SU-DHL-6 (cell line): Measurements from ENCODE around the gene SARDH.

Source experiments
- H2AFZ ChIP-seq: fragments of 200-600 bp; sonication (generic); 2 replicates; pipeline ENCODE4 v1.6.1; 2014; ENCODE audit warnings: low read depth, mild to moderate bottlenecking, moderate library complexity, mixed read lengths, antibody characterized with exemption, low read length; ENCODE audit not compliant: severe bottlenecking
- H3F3A ChIP-seq: fragments of 200-600 bp; shearing (Covaris generic); 2 replicates; pipeline ENCODE4 v1.6.0; 2016; ENCODE audit warnings: antibody characterized with exemption, mild to moderate bottlenecking; ENCODE audit not compliant: insufficient read depth
- H3K27ac ChIP-seq: fragments of 200-600 bp; sonication (generic); 2 replicates; pipeline ENCODE4 v1.5.1; 2016; ENCODE audit warnings: low read depth, mild to moderate bottlenecking, low read length, moderate library complexity, mixed read lengths
- H3K27me3 ChIP-seq: fragments of 200-600 bp; sonication (generic), shearing (Covaris generic); 2 replicates; pipeline ENCODE4 v1.6.0; 2014; ENCODE audit warnings: mild to moderate bottlenecking, low read length
- H3K36me3 ChIP-seq: fragments of 200-600 bp; sonication (generic); 2 replicates; pipeline ENCODE4 v1.6.1; 2014; ENCODE audit warnings: mild to moderate bottlenecking, low read length, mixed read lengths
- H3K4me2 ChIP-seq: fragments of 300-600, 200-600 bp; shearing (Covaris generic), sonication (generic); 2 replicates; pipeline ENCODE4 v1.6.0; 2014; ENCODE audit warnings: low read length, low read depth, mild to moderate bottlenecking; ENCODE audit not compliant: poor library complexity, severe bottlenecking
- H3K4me3 ChIP-seq: fragments of 200-600 bp; sonication (generic); 2 replicates; pipeline ENCODE4 v1.5.1; 2014; ENCODE audit warnings: antibody characterized with exemption, low read length, mild to moderate bottlenecking, mixed read lengths; ENCODE audit not compliant: insufficient read depth, poor library complexity, severe bottlenecking
- H3K79me2 ChIP-seq: fragments of 200-600 bp; sonication (generic); 2 replicates; pipeline ENCODE4 v1.6.1; 2014; ENCODE audit warnings: mild to moderate bottlenecking, low read length, moderate library complexity; ENCODE audit not compliant: insufficient read depth
- H3K9ac ChIP-seq: fragments of 200-600 bp; sonication (generic); 2 replicates; pipeline ENCODE4 v1.7.0; 2014; ENCODE audit warnings: mild to moderate bottlenecking, low read length
- H3K9me2 ChIP-seq: fragments of 200-600 bp; sonication (generic); replicated peaks from 2 replicates; pipeline ENCODE4 v1.6.1; 2014; ENCODE audit warnings: low read length; ENCODE audit not compliant: insufficient read depth
- H3K9me3 ChIP-seq: fragments of 200-600 bp; sonication (generic); 2 replicates; pipeline ENCODE4 v1.6.1; 2014; ENCODE audit warnings: low read length, mixed read lengths; ENCODE audit not compliant: insufficient read depth
- H4K20me1 ChIP-seq: fragments of 200-600 bp; sonication (generic); 2 replicates; pipeline ENCODE4 v1.6.1; 2014; ENCODE audit warnings: low read depth, mild to moderate bottlenecking, antibody characterized with exemption, low read length, moderate library complexity, mixed read lengths
- CTCF ChIP-seq: fragments of 200-600 bp; sonication (generic); IDR thresholded peaks from one replicate; pipeline ENCODE4 v1.5.1; 2017; ENCODE audit warnings: antibody characterized with exemption, mild to moderate bottlenecking, low read length, moderate library complexity; ENCODE audit not compliant: insufficient read depth, poor library complexity, severe bottlenecking
- EZH2phosphoT487 ChIP-seq: fragments of 200-600 bp; sonication (generic), shearing (Covaris generic); conservative IDR thresholded peaks from 2 replicates; pipeline ENCODE4 v1.6.1; 2018; ENCODE audit warnings: mild to moderate bottlenecking, antibody characterized with exemption, low read length, moderate library complexity, mixed read lengths

SARDH gene

GRCh38 chr9:133731876-133732638 lies 6.1 kb downstream of the SARDH start:
- Histone ChIP-seq H2AFZ (no peak overlapping the region), H4K20me1 (no peaks in the 10 kb centered on the region), H3K4me3 (no peak overlapping the region), H3K36me3 (no peaks in the 10 kb centered on the region), H3K4me2 (no peak overlapping the region), H3K9me2 (no peaks in the 10 kb centered on the region), H3F3A (no peaks in the 10 kb centered on the region), H3K27ac (no peak overlapping the region), H3K27me3 (no peaks in the 10 kb centered on the region), H3K9ac (no peak overlapping the region), H3K9me3 (no peaks in the 10 kb centered on the region), H3K79me2 (no peaks in the 10 kb centered on the region)
- TF ChIP-seq EZH2phosphoT487 (no peak), CTCF (no peak)

GRCh38 chr9:133730994-133731715 lies 7.0 kb downstream of the SARDH start:
- H3K27me3 ChIP-seq = no peaks in the 10 kb centered on the region
- no peaks in the 10 kb centered on the region for H3K9me3 ChIP-seq
- H3K9me2 ChIP-seq = no peaks in the 10 kb centered on the region
- H3K79me2 ChIP-seq = no peaks in the 10 kb centered on the region
- H3K36me3 ChIP-seq = no peaks in the 10 kb centered on the region
- no peaks in the 10 kb centered on the region for H4K20me1 ChIP-seq
- TF ChIP-seq CTCF (no peak), EZH2phosphoT487 (no peak)
- H3K4me3 ChIP-seq = no peak overlapping the region
- no peak overlapping the region for H3K9ac ChIP-seq
- H3K4me2 ChIP-seq = no peak overlapping the region
- no peaks in the 10 kb centered on the region for H3F3A ChIP-seq
- H2AFZ ChIP-seq = no peak overlapping the region
- no peak overlapping the region for H3K27ac ChIP-seq

GRCh38 chr9:133729617-133730281 lies 8.4 kb downstream of the SARDH start:
- Histone ChIP-seq H3K36me3 (no peaks in the 10 kb centered on the region), H3K27me3 (no peaks in the 10 kb centered on the region)
- TF ChIP-seq EZH2phosphoT487 = no peak
- TF ChIP-seq CTCF = no peak

More at GRCh38 chr9:133729617-133730281, 8.4 kb downstream of the SARDH start:
- H3K9me3 ChIP-seq = no peaks in the 10 kb centered on the region
- H3K79me2 ChIP-seq = no peaks in the 10 kb centered on the region
- H3K9ac ChIP-seq = no peak overlapping the region
- H3K9me2 ChIP-seq = no peaks in the 10 kb centered on the region
- H3K4me2 ChIP-seq = no peak overlapping the region
- no peaks in the 10 kb centered on the region for H3F3A ChIP-seq
- H3K27ac ChIP-seq = no peak overlapping the region
- H4K20me1 ChIP-seq = no peaks in the 10 kb centered on the region
- no peak overlapping the region for H2AFZ ChIP-seq
- H3K4me3 ChIP-seq = no peak overlapping the region
